K562 (cell line): ENCODE measurements around the gene PBX1. TPM values are rescaled to one million over a fixed set of nuclear protein-coding genes. Genes with fewer than 3 reads are reported as not detected.

Experiments used
- ATAC-seq: fragments of 200-7000 bp; cut with Tn5 transposase; 3 replicates; pipeline ENCODE4 v1.9.1; 2020; ENCODE audit warnings: moderate library complexity
- BruUV-seq: library from RNA; stranded (reverse); fragments of 400-500 nt; replicated peaks from 2 replicates; lab custom pipeline; 2021; lab: Mats Ljungman, UMichigan
- CTCF ChIA-PET: fragments of 300-600 bp; formaldehyde crosslinking; extraction: SDS; loops from one replicate; lab custom pipeline; 2021; ENCODE audit warnings: low intra/inter-chr PET ratio; lab: Yijun Ruan, JAX
- POLR2A ChIA-PET: fragments of 300-600, 350-650 bp; sonication (Branson Sonifier 250); formaldehyde crosslinking; extraction: SDS; loops from one replicate; lab custom pipeline; 2021; ENCODE audit warnings: antibody characterized with exemption, inconsistent platforms; lab: Yijun Ruan, JAX
- DNase-seq, 4 experiments: peaks; one replicate each; pipeline versions ENCODE4 v3.0.0 to v3.0.0-alpha.2; 2011 to 2018; ENCODE audit warnings: low spot score in 3 of 4, mixed read lengths in 3 of 4; ENCODE audit errors: extremely low read depth in 1 of 4
- FAIRE-seq: peaks from 2 replicates; lab custom pipeline; 2011; peaks lifted over from hg19 to GRCh38; lab: Jason Lieb, UNC
- H2AFZ ChIP-seq: 2 replicates; pipeline ENCODE4 v1.6.0; 2011; ENCODE audit warnings: low read depth, low read length, control low read depth, inconsistent platforms
- H3K27ac ChIP-seq: fragments of 200-600 bp; 3 replicates; pipeline ENCODE4 v1.8.0; 2011; ENCODE audit warnings: low read depth, mild to moderate bottlenecking, control low read depth, inconsistent platforms, low read length, moderate library complexity, mixed read lengths; ENCODE audit errors: extremely low read depth
- H3K27me3 ChIP-seq, 2 experiments: fragments of 300-600 bp in 1 of 2; 2 replicates in 1 of 2; 3 replicates in 1 of 2; pipeline versions ENCODE4 v1.6.0 to v1.8.0; 2011; ENCODE audit warnings: inconsistent platforms in 2 of 2, low read length in 2 of 2, mild to moderate bottlenecking in 1 of 2, mixed read lengths in 1 of 2, moderate library complexity in 1 of 2; ENCODE audit not compliant: control insufficient read depth in 2 of 2, insufficient read depth in 2 of 2
- H3K36me3 ChIP-seq: fragments of 300-600 bp; 3 replicates; pipeline ENCODE4 v1.8.0; 2011; ENCODE audit warnings: mild to moderate bottlenecking, low read length, inconsistent platforms; ENCODE audit not compliant: control insufficient read depth, insufficient read depth
- H3K4me1 ChIP-seq, 2 experiments: fragments of 200-600 bp in 1 of 2; replicated peaks in 1 of 2; 2 replicates in 1 of 2; 3 replicates in 1 of 2; pipeline versions ENCODE4 v1.5.1 to v1.8.0; 2011; ENCODE audit warnings: inconsistent platforms in 2 of 2, low read length in 2 of 2, mild to moderate bottlenecking in 1 of 2, mixed read lengths in 1 of 2, moderate library complexity in 1 of 2; ENCODE audit not compliant: control insufficient read depth in 2 of 2, insufficient read depth in 2 of 2
- H3K4me2 ChIP-seq: 2 replicates; pipeline ENCODE4 v1.6.1; 2011; ENCODE audit warnings: low read length, control low read depth, inconsistent platforms, mixed read lengths; ENCODE audit not compliant: insufficient read depth
- H3K4me3 ChIP-seq: fragments of 200-600 bp; sonication (generic), shearing (Covaris generic); 2 replicates; pipeline ENCODE4 v1.5.1; 2016; ENCODE audit warnings: control low read depth, inconsistent platforms
- H3K79me2 ChIP-seq: fragments of 200-600 bp; 3 replicates; pipeline ENCODE4 v1.8.0; 2011; ENCODE audit warnings: low read length, inconsistent platforms; ENCODE audit not compliant: control insufficient read depth, insufficient read depth
- H3K9ac ChIP-seq, 2 experiments: 2 replicates each; pipeline versions ENCODE4 v1.6.0 to v1.6.1; 2011; ENCODE audit warnings: low read depth in 2 of 2, low read length in 2 of 2, control low read depth in 1 of 2, inconsistent platforms in 1 of 2, mild to moderate bottlenecking in 1 of 2, mixed read lengths in 1 of 2; ENCODE audit not compliant: insufficient read depth in 1 of 2
- H3K9me1 ChIP-seq: one replicate; pipeline ENCODE4 v1.6.0; 2011; ENCODE audit warnings: inconsistent platforms, mild to moderate bottlenecking, low read length, moderate library complexity; ENCODE audit not compliant: control insufficient read depth, insufficient read depth
- H3K9me3 ChIP-seq: replicated peaks from 2 replicates; pipeline ENCODE4 v1.5.1; 2011; ENCODE audit warnings: low read depth, low read length, inconsistent platforms; ENCODE audit not compliant: control insufficient read depth, insufficient read depth
- H4K20me1 ChIP-seq: replicated peaks from 2 replicates; pipeline ENCODE4 v1.6.1; 2011; ENCODE audit warnings: low read length, inconsistent platforms, mixed read lengths; ENCODE audit not compliant: control insufficient read depth, insufficient read depth
- ARID2 ChIP-seq: fragments of 450-650 bp; IDR thresholded peaks from 2 replicates; pipeline ENCODE4 v1.6.1; 2017; ENCODE audit warnings: antibody characterized with exemption, mild to moderate bottlenecking
- PTBP1 ChIP-seq: fragments of 200-400 bp; formaldehyde crosslinking; IDR thresholded peaks from 2 replicates; pipeline ENCODE4 v1.6.1; 2017; ENCODE audit warnings: low read depth, low read length
- ZNF586 ChIP-seq: fragments of 450-650 bp; formaldehyde crosslinking; conservative IDR thresholded peaks from 2 replicates; pipeline ENCODE4 v1.4.0; 2020; ENCODE audit warnings: mild to moderate bottlenecking, moderate library complexity
- ZNF707 ChIP-seq: fragments of 250-450 bp; sonication (Bioruptor Pico); conservative IDR thresholded peaks from 2 replicates; pipeline ENCODE4 v1.8.0; 2022; ENCODE audit warnings: inconsistent platforms, mild to moderate bottlenecking, moderate library complexity
- WGBS: fragments of 100-300 bp; shearing (Covaris generic); methylation state at CpG from one replicate; pipeline ENCODE4 v1.1.6; 2016; ENCODE audit warnings: low coverage, mixed read lengths; ENCODE audit not compliant: insufficient coverage; ENCODE audit errors: missing lambda C conversion rate; 5-methylcytosine and 5-hydroxymethylcytosine counted together
- in situ Hi-C: fragments of 300-500 bp; cut with MboI; formaldehyde crosslinking; loops from 4 replicates; pipeline ENCODE4 v1.15.0; 2018; ENCODE audit warnings: inconsistent platforms, mixed read lengths
- intact Hi-C: fragments of 100-400 bp; cut with micrococcal nuclease; formaldehyde crosslinking; loops from 2 replicates; pipeline ENCODE4 v1.14.2; 2022
- polyA plus RNA-seq, 8 experiments: library from polyadenylated mRNA; depleted of rRNA in 4 of 8; stranded (reverse) in 5 of 8; unstranded in 3 of 8; fragments of >200 nt; fragmentation: Nextera tagmentation in 2 of 8; fragmentation: Illumina TruSeq in 1 of 8; extraction: Ambion mirVana in 2 of 8; extraction: Trizol in 1 of 8; gene quantifications; 2 replicates each; pipeline versions ENCODE4 v1.2.1 to v1.2.3, GENCODE V29; 2011 to 2014; ENCODE audit warnings: inconsistent platforms in 1 of 8, missing spikeins in 1 of 8
- total RNA-seq, 7 experiments: library from RNA; depleted of rRNA in 6 of 7; stranded (reverse); fragments of >200 nt in 6 of 7; fragmentation: Illumina TruSeq in 2 of 7; extraction: Trizol in 2 of 7; gene quantifications; 2 replicates each; pipeline versions ENCODE4 v1.2.1 to v1.2.3, GENCODE V29; 2011 to 2021; ENCODE audit warnings: low replicate concordance in 1 of 7

The PBX1 gene
- total and polyA plus RNA-seq, 9 of the 15 experiments (the other 6 are each of a cell fraction or from before 2014, with no cell fraction given), result 0.03 to 0.62 (median 0.17) TPM

DNA sequence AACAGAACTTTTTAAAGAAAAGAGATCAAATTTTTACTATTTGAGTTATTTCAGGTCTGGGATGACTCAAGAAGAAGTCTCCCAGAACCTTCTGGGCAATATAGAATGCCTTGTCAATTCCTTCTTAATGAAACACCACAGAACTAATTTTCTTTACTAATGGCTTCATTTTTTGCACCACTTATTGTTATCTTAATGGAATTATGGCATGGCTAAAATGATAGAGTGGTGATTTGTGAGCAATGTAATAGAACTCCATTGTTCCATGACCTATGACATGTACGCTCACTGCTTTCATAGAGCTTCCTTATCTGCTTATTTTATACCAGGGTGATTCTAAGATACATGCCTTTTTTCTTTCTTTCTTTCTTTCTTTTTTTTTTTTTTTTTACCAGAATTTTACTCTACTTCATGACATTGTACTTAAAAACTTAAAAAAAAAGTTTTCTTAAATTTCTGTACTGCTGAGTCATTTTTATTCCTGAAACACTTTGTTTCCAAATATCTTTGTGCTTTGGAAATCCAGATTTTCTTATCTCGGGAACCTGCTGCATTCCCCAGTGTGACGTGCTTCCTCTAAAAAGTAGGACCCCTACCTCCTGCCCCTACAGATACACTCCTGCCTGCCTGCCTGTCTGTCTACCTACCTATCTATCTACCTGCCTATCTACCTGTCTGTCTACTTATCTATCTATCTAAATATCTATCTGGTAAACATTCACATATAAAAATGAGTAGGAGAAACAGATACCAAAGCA lies 284.9 kb downstream of the PBX1 start:
- H3K9me1 ChIP-seq, result no peaks in the 10 kb centered on the region
- no peaks in the 10 kb centered on the region for H3K9me3 ChIP-seq
- no peaks in the 10 kb centered on the region for H4K20me1 ChIP-seq
- no peaks in the 10 kb centered on the region for H3K36me3 ChIP-seq
- ChIA-PET POLR2A (interaction anchor here (0.6 kb wide), 1 partner anchor 229 kb away, joined by 3 read pairs; no protein-coding TSS in a partner anchor), CTCF (no interaction called here)
- 0% methylated on average over 3 of the region's 3 CpGs for WGBS
- H3K27me3 ChIP-seq, result 0 out of 5 replicates have a peak, but pooled peaks cover 0 to 4% of the 10 kb centered on the region in 2 experiments
- H3K4me1 ChIP-seq, result no peaks in the 10 kb centered on the region
- H3K79me2 ChIP-seq, result no peaks in the 10 kb centered on the region
- BruUV-seq, result no TSS peak
- H3K4me2 ChIP-seq, result no peak overlapping the region
- no peak overlapping the region for H2AFZ ChIP-seq
- no peak for DNase-seq
- no peak for FAIRE-seq
- no peak overlapping the region for H3K9ac ChIP-seq
- no peak overlapping the region for H3K4me3 ChIP-seq
- TF ChIP-seq PTBP1 (no peak), ZNF586 (CRISPR knock-in tag) (no peak), ZNF707 (CRISPR knock-in tag) (no peak), ARID2 (no peak)
- no peak for ATAC-seq
- intact Hi-C loops, result no loop called here
- H3K27ac ChIP-seq, result no peak overlapping the region
- in situ Hi-C loops, result no loop called here
